Femur (tissue), 1 donor: ENCODE results near the gene BORCS8.

Experiments used
- DNase-seq: peaks from one replicate; pipeline ENCODE4 v3.0.0-alpha.2; 2017

Gene BORCS8

DNA sequence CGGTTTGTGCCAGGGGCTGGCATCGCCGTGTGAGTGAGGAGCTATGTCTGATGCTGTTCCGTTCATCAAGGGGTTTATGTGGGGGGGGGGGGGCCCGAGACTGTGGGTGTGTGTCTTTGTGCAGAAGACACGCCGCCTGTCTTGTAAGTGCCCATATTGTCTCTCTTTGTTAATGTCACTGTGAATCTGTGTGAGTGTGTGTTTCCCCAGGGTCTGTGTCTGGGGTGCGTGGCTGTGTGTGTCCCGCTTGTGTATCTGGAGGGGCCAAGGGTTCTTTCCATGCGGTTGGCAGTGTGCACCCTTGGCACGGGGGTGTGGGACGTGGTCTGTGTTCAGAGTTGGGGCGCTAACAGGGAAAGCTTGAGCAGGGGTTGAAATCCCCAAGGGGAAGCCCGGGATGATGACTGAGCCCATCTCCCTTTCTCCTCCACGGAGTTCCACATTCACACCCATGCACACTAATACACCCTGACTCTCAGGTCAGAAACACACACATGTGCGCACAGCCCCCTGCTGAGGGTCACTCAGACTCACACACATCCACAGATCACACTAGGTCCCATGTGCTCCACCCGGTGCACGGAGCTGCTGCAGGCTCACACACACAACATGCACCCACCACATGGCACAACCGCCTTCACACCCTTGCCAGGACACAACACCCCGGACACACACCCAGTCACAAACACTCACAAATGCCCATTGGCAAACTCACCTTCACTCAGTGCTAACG, 21.6 kb upstream of the BORCS8 start:
- no peak for DNase-seq

DNA sequence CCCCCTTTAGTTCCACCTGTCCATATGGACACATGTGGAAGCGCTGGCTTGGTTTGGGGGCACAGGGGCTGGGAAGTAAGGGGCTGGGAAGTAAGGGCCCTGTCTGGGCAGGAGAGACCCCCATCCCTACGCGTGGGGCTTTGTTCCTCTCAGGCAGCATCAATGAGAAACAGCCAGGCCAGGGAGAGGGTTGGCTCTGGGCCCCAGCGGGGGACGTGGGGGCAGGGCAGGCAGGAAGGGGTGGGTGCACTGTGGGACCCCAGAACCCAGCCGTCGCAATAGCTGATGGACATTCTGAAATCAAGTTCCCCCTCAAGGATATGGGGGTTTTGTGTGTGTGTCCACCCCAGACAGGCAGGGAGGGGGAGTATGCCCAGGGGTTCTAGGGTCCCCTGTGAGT, 21.0 kb upstream of the BORCS8 start:
- no peak for DNase-seq

DNA sequence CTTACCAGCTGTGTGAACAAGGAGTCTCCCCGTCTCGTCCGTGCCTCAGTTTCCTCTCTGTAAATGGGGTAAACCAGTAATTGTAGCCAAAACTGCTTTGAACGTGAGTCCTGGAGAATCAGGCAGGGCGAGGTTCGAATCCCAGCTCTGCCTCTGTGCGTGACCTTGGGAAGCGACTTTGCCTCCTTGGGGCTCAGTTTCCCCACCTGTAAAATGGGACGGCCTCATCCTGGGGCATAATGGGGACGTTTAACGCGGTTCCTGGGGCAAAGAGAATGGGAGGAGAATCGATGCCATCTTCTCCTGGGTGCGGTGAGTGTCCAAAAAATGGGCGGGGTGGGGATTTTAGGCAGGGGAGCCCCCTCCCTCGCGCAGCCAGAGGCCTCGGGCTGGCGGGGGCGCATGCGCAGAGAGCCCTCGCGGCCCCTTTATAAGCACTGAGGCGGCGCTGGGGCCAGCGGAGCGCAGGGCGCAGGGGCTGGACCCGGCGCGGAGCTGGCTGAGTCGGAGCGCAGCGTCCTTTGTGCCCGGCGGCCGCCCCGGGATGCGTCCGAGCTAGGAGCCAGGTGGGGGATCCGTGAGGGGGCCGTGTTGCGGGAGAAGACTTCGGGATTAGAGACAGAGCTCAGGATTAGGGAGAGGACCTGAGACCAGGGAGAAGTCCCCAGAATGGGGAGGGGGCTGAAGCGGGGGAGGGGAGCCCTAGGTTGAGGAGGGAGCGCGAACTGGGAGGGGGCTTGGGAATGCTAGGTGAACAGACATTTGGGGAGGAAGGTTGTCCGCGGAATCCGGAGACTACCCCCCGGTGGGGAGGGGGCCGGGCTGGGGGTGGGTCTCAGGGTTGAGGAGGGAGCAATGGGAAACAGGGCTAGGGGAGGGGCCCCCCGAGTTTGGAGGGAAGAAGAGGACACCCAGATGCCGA, 19.8 kb upstream of the BORCS8 start, which contains the start of gene NCAN:
TSS of gene NCAN (plus strand) at position 460 of the 922 bp plus-strand sequence. CDS start 4,996 bp downstream, outside the sequence.
- no peak for DNase-seq

DNA sequence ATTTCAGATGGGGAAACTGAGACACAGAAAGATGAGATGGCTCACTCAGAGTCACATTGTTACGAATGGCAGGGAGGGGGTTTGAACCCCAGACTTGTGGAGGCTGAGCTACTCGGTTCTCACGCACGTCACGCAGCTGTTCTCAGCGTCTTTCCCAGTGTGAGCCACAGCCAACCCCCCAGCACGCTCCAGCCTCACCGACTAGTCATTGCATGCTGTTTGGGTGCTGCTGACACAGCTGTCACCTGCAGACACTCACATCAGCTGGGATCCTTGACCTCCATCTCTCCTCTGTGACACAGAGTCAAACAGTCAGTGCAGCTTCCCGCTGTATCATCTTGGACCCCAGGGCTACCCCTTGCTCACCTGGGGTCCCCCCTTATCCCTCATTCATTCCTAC, 17.4 kb upstream of the BORCS8 start:
- no peak for DNase-seq

DNA sequence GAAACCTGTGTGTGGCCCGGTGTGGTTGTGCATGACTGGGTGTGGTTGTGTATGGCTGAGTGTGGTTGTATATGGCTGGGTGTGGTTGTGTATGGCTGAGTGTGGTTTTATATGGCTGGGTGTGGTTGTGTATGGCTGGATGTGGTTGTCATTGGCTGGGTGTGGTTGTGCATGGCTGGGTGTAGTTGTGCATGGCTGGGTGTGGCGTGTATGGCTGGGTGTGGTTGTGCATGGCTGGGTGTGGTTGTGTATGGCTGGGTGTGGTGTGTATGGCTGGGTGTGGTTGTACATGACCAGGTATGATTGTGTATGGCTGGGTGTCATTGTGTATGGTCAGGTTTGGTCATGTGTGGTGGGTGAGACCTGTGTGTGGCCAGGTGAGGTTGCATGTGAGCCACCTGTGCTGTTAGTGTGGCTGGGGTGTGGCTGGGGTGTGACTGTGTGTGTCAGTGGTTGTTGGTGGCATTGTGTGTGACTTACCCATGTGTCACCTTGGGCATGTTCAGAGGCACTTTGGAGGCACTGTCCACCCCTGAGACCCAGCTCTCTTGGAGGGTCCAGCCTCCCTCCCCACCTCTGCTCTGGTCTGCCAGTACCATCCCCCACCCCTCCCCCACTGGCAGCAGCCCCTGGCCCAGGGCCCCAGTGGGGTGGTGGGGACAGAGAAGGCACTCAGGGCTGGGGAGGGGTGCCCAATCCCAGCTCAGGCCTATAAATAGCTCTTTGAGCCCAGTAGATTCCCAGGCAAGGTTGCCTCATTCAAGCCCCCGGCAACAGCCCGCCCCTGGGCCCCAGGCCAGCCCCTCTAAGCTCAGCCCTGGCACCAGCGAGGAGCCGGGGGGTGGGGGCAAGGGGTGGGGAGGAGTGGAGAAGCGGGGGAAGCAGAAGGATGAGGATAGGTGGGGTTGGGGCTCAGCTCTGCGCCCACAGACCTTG, 16.0 kb upstream of the BORCS8 start:
- DNase-seq, result no peak

DNA sequence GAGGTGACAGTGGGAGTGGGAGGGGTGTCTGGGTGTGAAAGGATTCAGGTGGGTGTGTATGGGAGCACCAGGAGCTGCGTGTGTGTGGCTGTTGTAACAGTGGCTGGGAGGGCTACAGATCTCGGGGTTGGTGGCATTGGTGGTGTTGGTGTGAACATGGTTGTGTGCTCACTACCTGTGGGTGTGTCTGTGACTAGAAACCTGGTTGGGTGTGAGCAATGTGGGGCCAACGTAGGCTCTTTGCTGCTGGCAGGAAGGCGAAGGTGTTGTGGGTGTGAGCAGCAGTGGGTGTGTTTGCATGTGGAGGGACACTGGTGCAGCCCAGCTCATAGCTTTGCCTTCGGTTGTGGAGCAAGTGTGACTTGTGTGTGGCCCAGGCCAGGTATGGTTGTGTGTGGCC, 15.0 kb upstream of the BORCS8 start:
- no peak for DNase-seq

DNA sequence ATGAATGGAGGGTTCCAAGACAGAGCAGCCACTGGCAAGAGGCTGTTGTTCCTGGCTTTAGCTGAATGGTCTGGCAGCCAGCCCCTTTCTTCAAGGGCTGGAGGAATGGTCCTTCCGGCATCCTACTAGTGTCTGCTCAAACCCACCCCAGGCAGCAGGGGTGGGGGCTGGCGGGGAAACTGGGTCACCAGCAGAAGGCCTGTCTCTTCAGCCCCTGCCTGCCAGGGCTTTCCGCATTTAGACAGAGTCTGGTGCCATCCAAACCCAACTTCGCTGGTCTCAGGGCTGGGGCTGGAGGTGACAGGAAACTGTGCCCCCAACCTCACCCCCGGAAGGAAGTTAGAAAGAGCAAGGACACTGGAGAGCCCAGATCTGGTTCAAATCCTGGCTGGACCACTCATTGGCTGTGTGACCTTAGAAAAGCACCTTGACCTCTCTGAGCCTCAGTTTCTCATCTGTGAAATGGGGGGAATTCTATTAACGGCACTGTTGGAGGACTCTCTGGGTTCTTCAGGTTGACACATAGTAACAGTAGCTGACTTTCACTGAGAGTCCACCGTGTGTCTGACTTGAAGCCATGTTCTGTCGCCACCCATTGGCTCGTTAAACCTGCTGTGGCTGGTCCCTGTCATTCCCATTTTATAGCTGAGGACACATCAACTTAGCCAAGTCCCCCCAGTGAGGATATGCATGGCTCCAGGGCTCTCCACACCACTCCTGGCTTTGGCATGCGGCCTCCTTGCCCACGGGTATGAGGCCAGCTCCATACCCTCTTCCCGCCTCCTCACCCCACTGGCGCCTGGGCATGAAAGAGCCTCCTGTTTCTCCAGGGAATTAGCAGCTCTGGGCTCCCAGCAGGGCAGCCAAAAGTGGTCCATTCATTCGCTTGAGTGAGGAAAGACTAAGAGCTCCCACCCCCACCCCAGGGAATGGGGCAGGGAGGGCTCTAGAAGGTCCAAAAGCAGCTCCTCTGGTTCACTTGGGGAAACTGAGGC, 13.8 kb upstream of the BORCS8 start:
- DNase-seq, result no peak

DNA sequence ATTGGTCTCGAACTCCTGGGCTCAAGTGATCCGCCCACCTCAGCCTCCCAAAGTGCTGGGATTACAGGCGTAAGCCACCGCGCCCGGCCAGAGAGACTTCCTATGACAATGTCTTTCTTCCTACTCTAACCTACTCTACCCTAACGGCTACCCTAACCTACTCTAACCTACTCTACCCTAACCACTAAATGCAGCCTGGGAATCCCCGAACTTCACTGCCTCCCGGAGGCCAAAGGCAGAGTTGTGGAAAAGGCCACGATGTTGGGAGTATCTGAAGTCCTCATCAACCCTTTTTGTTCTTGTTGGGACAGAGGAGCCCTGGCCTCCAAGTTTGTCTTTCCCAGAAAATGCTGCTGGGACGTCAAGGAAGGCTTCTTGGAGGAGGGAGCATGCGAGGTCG, 12.2 kb upstream of the BORCS8 start:
- no peak for DNase-seq

DNA sequence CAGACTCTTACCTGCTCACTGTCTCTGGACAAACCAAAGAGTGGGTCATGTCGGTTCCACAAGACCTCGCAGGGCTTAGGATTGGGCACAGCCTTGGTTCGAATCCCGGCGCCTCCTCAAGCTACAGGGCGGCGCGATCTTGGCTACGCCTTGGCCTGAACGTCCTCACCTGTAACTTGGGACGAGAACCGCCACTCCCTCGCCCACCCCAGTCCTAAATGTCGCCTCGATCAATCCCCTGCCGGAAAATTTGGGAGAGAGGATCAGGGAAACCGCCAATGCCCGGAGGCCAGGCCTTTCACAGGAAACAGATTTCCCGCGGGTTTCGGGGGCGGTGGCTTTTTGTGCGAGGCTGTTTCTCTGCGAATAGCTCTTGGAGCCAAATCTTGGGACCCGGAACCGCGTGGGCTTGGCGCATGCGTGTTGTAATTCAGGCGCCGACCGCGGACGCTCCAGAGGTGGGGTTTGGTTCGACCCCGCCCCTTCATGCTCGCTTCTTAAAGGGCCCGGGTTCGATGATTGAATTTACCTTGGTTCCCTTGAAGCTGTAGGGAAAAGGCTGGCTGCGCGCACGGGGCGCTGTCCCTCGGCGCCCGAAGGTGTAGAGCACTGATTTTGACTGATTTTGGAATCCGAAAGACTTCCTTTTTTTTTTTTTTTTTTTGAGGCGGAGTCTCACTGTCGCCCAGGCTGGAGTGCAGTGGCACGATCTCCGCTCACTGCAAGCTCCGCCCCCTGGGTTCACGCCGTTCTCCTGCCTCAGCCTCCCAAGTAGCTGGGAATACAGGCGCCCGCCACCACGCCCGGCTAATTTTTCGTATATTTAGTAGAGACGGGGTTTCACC, 11.3 kb upstream of the BORCS8 start, which contains the start of gene NR2C2AP:
TSS of gene NR2C2AP (minus strand) at position 403 of the 845 bp plus-strand sequence. CDS start at position 49, 354 bp downstream.
- peak; percentile 93 for DNase-seq

DNA sequence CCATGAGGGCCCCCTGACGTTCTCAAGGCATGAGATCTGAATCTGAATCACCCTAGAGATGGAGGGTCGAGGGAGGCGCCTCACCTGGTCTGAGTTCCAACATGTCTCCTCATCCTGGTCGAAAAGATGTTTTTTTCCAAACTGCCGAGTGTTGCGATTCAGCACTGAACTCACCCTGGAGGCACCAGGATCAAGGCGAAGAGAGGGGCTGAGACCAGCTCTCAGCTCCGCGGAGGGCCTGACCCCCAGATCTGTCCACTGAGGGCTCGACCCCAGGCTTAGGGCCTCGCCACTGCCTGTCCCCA, 10.7 kb upstream of the BORCS8 start:
- DNase-seq, result no peak

DNA sequence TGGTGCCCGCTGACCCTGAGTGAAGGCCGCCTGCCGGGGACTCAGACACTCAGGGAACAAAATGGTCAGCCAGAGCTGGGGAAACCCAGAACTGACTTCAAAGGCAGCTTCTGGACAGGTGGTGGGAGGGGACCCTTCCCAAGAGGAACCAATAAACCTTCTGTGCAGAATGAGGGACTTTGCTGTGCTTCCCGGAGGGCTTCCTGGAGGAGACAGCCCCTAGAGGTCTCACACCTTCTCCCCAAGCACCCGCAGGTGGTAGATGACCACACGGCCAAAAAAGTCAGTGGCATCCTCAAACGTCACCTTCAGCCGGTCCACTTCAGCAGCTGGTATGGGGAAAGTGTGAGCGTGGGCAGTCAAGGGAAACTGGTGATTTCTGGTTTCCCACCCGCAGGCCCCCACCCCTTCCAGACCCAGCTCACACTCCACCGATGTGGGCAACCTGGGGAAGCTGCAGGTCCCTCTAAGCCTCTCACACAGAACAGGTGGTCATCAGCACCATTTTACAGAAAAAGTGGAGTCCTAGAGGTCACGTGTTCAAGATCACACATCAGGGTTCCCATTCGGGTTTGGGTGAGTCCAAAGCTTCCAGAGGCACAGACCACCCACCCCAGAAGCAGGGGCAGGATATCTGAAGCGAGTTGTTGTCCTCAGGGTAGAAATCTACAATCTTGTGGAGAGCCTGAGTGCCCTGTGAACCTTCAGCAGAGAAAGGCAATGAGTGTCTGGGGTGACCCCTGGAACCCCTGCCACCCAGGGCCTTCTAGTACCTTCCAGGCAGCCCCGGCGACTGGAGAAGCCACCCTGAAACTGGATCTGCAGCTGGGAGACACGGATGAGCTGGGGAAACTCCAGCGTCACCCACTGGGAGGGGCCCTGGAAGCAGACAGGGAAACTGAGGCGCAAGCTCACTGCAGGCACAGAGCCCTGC, 10.0 kb upstream of the BORCS8 start:
- no peak for DNase-seq

DNA sequence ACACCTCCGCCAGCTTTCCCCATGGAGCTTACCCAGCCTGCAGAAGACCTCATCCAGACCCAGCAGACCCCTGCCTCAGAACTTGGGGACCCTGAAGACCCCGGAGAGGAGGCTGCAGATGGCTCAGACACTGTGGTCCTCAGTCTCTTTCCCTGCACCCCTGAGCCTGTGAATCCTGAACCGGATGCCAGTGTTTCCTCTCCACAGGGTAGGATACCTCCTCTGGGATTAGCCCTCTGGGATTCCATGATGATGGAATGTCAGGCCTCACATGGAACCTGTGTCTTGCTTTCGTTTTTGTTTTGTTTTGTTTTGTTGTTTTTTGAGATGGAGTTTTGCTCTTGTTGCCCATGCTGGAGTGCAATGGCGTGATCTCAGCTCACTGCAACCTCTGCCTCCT, 2.0 kb upstream of the BORCS8 start:
- no peak for DNase-seq

DNA sequence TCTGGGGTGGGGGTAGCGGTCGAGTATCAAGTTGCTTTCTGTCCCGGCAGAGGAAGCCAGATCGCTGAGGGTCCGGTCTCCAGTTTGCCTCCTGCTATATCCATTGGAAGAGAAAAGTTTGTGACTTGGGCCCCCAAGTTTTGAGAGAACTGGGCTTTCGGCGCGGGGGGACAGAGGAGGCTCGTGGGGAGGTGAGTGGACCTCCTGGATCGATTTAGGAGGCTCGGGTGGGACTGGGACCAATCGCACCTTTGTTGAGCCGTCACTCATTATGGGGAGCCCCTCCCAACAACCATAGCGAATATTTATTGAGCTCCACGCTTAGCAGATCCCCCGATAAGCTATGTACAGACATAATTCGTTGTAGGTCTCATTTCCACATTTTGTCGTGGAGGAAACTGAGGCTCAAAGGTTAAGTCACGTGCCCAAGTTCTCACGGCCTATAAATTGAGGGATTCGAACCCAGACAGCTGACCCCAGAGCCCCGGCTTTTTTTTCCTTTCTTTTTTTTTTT, 1.0 kb upstream of the BORCS8 start:
- DNase-seq, result no peak

DNA sequence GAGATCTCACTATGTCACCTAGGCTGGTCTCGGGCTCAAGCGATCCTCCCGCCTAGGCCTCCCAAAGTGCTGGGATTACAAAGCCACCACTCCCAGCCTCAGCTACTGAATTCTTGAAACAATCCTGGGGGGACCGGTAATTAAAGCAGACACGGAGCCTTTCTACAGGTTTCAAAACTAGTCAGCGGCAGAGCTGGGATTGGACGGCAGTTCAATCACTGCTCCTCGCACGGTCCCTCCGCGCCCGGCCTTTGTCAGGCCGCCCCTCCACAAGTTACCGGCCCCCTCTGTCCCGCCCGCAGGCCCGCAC, 229 bp downstream of the BORCS8 start:
- DNase-seq, result no peak

DNA sequence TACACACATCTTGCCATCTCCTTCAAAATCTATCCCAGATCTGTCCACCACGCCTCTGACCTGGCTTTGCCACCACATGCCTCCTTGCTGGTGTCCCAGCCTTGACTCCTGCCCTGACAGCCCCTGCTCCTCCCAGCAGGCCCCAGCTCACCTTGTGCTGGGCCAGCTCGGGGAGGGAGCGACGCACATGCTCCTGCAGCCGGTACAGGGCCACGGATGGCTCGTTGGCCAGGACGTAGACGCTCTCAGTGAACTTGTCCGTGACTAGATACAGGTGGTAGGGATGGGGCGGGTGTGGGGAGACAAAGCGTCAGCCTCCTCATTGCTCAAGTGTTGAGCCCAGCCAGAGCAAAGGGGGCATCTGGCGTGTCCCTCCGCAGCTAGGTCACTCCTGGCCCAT, 5.2 kb downstream of the BORCS8 start:
- no peak for DNase-seq

DNA sequence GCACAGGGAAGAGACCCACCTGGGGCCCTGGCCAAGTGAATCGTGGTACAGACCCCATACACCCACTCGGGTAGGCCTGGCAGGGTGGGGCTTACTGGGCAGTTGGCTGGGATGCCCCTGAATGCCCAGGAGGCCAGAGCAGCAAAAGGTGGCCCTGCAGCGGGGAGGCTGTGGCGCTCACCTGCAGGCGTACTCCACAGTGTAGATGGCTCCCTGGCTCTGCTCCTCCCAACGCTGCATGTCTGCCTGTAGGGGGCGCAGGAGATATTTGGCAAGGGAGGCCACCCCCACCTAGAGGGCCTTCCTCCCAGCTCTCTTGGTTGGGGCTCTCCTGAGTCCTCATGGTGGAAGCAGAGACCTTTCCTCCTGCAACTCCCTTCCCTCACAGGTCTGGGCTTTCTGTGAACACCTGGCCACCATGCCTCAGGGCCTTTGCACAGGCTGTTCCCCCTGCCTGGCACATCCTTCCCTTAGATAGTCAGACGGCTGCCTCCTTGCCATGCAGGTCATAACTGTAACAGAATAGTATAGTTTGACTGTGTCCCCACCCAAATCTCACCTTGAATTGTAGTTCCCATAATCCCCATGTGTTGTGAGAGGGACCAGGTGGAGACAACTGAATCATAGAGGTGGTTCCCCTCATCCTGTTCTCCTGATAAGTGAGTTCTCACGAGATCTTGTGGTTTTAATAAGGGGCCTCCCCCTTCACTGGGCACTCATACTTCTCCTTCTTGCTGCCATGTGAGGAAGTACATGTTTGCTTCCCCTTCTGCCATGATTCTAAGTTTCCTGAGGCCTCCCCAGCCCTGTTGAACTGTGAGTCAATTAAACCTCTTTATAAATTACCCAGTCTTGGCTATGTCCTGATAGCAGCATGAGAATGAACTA, 5.9 kb downstream of the BORCS8 start:
- no peak for DNase-seq

DNA sequence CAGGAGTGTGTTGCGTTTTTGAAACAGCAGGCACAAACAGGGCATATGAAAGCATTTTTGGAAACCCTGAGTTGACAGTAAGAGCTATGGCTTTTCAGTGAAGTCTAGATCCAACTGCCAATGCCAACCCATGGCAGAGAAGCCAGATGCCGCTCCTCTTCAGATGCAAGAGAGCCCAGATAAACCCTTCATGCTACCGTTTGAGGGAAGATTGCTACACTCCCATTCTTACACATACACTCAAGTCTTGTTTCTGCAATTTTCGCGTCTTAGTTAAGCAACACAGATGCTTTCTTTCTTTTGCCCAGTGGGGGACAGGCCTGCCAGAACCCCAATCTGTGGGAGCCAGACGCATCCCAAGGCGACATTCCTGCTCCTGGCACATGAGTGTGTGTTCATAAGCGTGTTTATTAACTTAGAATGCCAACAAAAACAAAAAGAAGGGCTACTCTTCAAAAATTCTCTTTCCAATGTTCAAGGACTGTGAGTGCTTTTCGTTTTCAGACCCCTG, 10.4 kb downstream of the BORCS8 start:
- DNase-seq, result no peak
